Naive thymus-derived CD8-positive, alpha-beta T cell (primary cell): ENCODE results near the gene CCDC102B. TPM values are rescaled to one million over a fixed set of nuclear protein-coding genes. Genes with fewer than 3 reads are reported as not detected.
"Not testable (repeated sequence)": the region's sequence is repeated elsewhere in the genome, so short reads cannot be mapped to it uniquely, and the experiment has no call there.

Experiments used
- ATAC-seq, 2 donors: fragments of 150-1000 bp; cut with Tn5 transposase in 1 of 2; sonication (Bioruptor Pico), chemical (Tn5 transposase) in 1 of 2; 1 replicate in 1 of 2; 2 replicates in 1 of 2; pipeline ENCODE4 v1.10.0; 2021; ENCODE audit warnings: mild to moderate bottlenecking in 2 of 2, moderate library complexity in 2 of 2
- POLR2A ChIA-PET: fragments of 350-600 bp; sonication (Branson Sonifier 250); formaldehyde crosslinking; loops from one replicate; lab custom pipeline; 2021; ENCODE audit warnings: antibody characterized with exemption; lab: Charles Lee
- DNase-seq, 10 donors: peaks; one replicate each; pipeline versions ENCODE4 v3.0.0 to v3.0.0-alpha.2; 2020 to 2022
- H3K27ac Mint-ChIP-seq, 10 donors: one replicate each; pipeline ENCODE4 v1.8.0; 2020 to 2022; ENCODE audit warnings: mild to moderate bottlenecking in 10 of 10, mixed read lengths in 10 of 10, moderate library complexity in 4 of 10, inconsistent platforms in 1 of 10
- H3K27me3 Mint-ChIP-seq, 5 donors: one replicate each; pipeline ENCODE4 v1.8.0; 2021 to 2022; ENCODE audit warnings: mixed read lengths in 5 of 5
- H3K36me3 Mint-ChIP-seq, 3 donors: one replicate each; pipeline ENCODE4 v1.8.0; 2020 to 2022; ENCODE audit warnings: mixed read lengths in 3 of 3, mild to moderate bottlenecking in 2 of 3, inconsistent platforms in 1 of 3
- H3K4me1 Mint-ChIP-seq, 4 donors: one replicate each; pipeline ENCODE4 v1.8.0; 2021 to 2022; ENCODE audit warnings: mixed read lengths in 4 of 4
- H3K4me3 Mint-ChIP-seq, 10 donors: one replicate each; pipeline ENCODE4 v1.8.0; 2020 to 2022; ENCODE audit warnings: mild to moderate bottlenecking in 10 of 10, mixed read lengths in 10 of 10, moderate library complexity in 6 of 10, inconsistent platforms in 1 of 10
- H3K9me3 Mint-ChIP-seq, 9 donors: one replicate each; pipeline ENCODE4 v1.8.0; 2020 to 2022; ENCODE audit warnings: mixed read lengths in 9 of 9, mild to moderate bottlenecking in 3 of 9, inconsistent platforms in 1 of 9, moderate library complexity in 1 of 9
- polyA plus RNA-seq, 3 donors: library from polyadenylated mRNA; unstranded; fragments of 300-500 nt; fragmentation: Illumina TruSeq; gene quantifications; one replicate each; pipeline ENCODE4 v1.2.3, GENCODE V29; 2021
- total RNA-seq, 8 experiments: library from RNA in 2 of 8; stranded (reverse) in 2 of 8; gene quantifications; one replicate each; pipeline ENCODE4 v1.2.3 and lab custom pipeline; 2021 to 2026

CCDC102B gene
- total and polyA plus RNA-seq, 5 experiments from 2014 or later = 6.1 to 9.2 (median 8.1) TPM

DNA sequence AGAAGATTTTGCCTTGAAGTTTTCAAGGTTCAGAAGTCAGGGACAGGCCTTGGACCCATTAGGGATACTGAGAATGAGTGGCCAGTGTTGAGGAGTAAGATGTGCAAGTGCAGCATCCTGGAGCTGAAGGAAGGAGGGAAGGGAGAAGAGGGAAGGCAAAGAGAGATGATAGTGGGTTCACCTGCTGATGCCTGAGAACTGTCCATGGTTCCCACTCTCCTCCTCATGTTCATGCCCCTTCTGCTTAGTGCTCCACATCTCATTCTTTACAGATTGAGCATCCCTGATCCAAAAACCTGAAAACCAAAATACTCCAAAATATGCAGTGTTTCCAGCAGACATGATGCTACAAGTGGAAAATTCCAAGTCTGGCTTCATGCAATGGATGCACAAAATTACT lies 137.8 kb downstream of the CCDC102B start:
- Mint-ChIP-seq H3K4me3 (no peak overlapping the region), H3K27ac (no peak overlapping the region), H3K9me3 (no peaks in the 10 kb centered on the region), H3K4me1 (no peaks in the 10 kb centered on the region), H3K27me3 (no peaks in the 10 kb centered on the region), H3K36me3 (no peaks in the 10 kb centered on the region)
- POLR2A ChIA-PET = no interaction called here
- DNase-seq (no peak), ATAC-seq (no peak)

DNA sequence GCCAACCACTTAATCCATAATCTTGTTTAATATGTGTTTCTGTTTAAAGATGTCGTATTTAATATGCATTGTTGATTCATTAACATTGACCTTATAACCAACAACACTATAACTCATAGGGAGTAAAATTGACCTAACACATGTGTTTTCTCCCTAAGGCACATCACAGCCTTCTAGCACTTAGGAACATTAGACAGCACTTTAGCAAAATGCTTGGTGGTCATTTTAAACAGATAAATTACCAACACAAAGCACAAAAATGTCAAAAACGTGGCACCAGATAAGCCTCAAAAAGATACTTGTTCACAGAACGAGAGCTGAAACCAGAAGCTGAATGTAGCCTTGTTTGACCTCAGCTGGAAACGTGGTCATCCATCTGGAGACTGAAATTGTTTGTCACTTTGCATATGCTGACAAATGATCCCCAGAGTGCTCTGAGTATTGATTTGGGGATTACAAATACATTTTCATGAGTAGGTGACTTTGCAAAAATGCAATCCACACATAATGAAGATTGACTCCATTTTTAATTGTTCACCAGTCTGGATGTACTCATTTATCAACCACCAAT lies 139.2 kb downstream of the CCDC102B start:
- Mint-ChIP-seq H3K27me3 (no peaks in the 10 kb centered on the region), H3K4me1 (no peaks in the 10 kb centered on the region), H3K36me3 (no peaks in the 10 kb centered on the region), H3K27ac (no peak overlapping the region), H3K4me3 (no peak overlapping the region), H3K9me3 (no peaks in the 10 kb centered on the region)
- POLR2A ChIA-PET = no interaction called here
- ATAC-seq (no peak), DNase-seq (no peak)

DNA sequence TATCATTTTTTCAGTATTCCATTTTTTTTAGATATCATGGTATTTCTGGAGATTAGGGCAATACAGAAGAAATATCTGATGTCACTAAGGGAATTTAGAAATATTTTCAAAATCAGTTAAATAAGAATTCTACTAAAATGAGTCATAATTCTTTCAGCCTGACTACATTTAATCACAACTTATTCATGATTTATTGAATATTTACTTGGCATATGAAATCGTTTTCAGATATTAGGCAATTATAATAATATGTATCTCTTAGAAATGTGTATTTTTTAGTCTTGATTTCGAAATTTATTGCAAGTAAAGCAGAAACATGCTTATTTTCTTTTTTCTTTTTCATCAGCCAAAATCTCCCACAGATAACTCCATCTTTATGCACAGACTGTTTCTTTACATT lies 142.2 kb downstream of the CCDC102B start:
- Mint-ChIP-seq H3K9me3 (no peaks in the 10 kb centered on the region), H3K4me1 (no peaks in the 10 kb centered on the region), H3K27ac (no peak overlapping the region), H3K4me3 (no peak overlapping the region), H3K36me3 (no peaks in the 10 kb centered on the region), H3K27me3 (no peaks in the 10 kb centered on the region)
- DNase-seq = no peak
- POLR2A ChIA-PET = no interaction called here
- ATAC-seq = no peak

DNA sequence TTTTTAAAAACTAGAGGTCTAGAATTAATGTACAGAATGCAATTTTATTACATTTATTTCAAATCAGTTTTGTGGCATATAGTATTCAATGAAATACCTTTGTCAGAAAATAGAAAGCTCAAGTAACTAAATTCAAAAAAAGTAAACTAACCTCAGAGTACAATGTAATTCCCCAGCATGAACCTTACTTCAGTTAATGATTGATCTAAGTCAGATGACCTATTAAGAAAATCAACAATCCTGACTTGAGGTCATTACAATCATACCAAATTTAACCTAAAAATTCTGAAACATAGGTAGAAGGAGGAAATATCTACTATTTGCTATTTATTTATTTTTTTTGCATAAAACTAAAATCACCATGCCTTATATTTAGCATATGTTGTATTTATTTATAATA lies 142.9 kb downstream of the CCDC102B start:
- Mint-ChIP-seq H3K27ac (no peak overlapping the region), H3K4me3 (no peak overlapping the region), H3K27me3 (no peaks in the 10 kb centered on the region), H3K36me3 (no peaks in the 10 kb centered on the region), H3K4me1 (no peaks in the 10 kb centered on the region), H3K9me3 (no peaks in the 10 kb centered on the region)
- ATAC-seq = no peak
- no peak for DNase-seq
- POLR2A ChIA-PET = no interaction called here

DNA sequence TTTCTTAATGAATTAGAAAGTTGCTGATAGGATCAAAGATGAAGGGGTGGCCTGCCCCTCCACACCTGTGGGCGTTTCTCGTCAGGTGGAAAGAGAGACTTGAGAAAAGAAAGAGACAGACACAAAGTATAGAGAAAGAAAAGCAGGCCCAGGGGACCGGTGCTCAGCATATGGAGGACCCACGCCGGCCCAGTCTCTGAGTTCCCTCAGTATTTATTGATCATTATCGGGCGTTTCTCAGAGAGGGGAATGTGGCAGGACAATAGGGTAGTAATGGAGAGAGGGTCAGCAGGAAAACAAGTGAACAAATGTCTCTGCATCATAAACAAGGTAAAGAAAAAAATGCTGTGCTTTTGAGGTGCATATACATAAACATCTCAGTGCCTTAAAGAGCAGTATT lies 144.3 kb downstream of the CCDC102B start:
- POLR2A ChIA-PET = no interaction called here
- no peaks in the 10 kb centered on the region for H3K4me1 Mint-ChIP-seq
- H3K27me3 Mint-ChIP-seq = no peaks in the 10 kb centered on the region
- H3K9me3 Mint-ChIP-seq = no peaks in the 10 kb centered on the region
- ATAC-seq = no peak
- H3K36me3 Mint-ChIP-seq = no peaks in the 10 kb centered on the region
- H3K4me3 Mint-ChIP-seq = no peak overlapping the region
- no peak overlapping the region for H3K27ac Mint-ChIP-seq
- no peak for DNase-seq

DNA sequence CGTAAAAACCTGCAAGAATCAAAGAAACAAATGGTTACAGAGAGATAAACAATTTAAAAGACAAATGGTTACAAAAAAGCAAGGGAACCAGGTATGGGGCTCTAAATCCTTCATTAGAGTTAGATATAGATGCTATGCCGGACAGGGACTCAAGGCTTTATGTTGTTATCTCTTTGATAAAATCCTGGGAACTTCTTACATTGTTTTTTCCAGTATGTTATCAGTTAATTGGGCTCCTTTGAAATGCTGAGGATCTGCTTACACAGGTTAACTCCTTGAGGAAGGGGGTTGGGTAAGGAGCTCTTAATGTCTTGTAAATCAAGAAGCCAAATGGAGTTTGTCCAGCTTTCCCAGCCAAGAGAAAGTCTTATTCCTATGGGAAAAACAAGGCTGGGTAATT lies 146.0 kb downstream of the CCDC102B start:
- H3K4me3 Mint-ChIP-seq, H3K4me1 Mint-ChIP-seq, DNase-seq, H3K27me3 Mint-ChIP-seq, POLR2A ChIA-PET, H3K9me3 Mint-ChIP-seq, ATAC-seq, H3K36me3 Mint-ChIP-seq, H3K27ac Mint-ChIP-seq: not testable (repeated sequence)

DNA sequence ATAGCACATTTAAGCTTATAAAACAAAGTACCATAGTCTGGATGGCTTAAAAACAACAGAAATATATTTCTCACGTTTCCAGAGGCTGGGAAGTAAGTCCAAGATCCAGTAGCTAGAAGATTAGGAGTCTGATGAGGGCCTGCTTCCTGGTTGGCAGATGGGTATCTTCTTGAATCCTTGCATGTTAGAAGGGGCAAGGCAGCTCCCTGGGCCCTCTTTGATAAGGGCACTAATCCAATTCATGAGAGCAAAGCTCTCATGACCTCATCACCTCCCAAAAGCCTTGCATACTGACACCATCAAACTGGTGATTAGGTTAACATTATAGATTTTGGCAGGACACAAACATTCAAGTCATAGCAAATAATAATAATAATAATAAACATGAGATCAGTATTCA lies 146.4 kb downstream of the CCDC102B start:
- Mint-ChIP-seq H3K4me3 (no peak overlapping the region), H3K27ac (no peak overlapping the region), H3K27me3 (no peaks in the 10 kb centered on the region), H3K4me1 (no peaks in the 10 kb centered on the region), H3K36me3 (no peaks in the 10 kb centered on the region), H3K9me3 (no peaks in the 10 kb centered on the region)
- DNase-seq (no peak), ATAC-seq (no peak)
- POLR2A ChIA-PET = no interaction called here

DNA sequence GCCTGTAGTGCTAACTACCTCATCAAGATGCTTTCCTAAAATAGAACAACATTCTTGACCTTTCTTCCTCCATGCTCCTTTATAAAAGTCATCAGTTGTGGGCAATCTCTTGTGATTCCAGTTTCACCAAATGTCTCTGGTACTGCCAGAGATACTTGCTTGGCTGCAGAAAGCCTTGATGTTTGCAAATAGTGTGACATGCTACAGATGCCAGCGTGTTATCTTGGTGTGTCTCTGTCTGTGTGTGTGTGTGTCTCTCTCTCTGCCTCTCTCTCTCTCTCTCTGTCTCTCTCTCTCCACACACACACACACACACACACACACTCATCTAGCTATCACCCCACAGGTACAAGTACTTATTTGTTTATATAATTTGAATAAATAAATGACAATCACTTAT lies 146.9 kb downstream of the CCDC102B start:
- H3K27ac Mint-ChIP-seq = no peak overlapping the region
- H3K4me1 Mint-ChIP-seq = no peaks in the 10 kb centered on the region
- H3K9me3 Mint-ChIP-seq = no peaks in the 10 kb centered on the region
- ATAC-seq (no peak), DNase-seq (no peak)
- no peaks in the 10 kb centered on the region for H3K36me3 Mint-ChIP-seq
- POLR2A ChIA-PET = no interaction called here
- H3K27me3 Mint-ChIP-seq = no peaks in the 10 kb centered on the region
- H3K4me3 Mint-ChIP-seq = no peak overlapping the region

DNA sequence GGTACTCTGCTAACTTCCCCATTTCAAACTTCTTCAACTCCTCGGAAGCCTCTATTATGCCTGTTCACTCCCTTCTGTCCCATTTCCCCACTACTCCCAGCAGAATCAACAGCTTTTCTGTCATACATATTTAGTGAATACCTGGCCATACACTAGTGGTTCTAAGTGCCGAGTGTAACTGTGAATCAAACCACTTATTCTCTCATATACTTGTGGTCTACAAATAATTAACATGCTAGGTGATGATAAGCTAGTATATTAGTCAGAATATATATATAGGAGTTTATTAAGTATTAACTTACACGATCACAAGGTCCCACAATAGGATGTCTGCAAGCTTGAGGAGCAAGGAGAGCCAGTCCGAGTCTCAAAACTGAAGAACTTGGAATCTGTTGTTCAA lies 150.7 kb downstream of the CCDC102B start:
- Mint-ChIP-seq H3K9me3 (peaks cover 0 to 9% (median 0%) of the 10 kb centered on the region in 9 donors), H3K4me3 (no peak overlapping the region), H3K4me1 (no peaks in the 10 kb centered on the region), H3K27ac (no peak overlapping the region), H3K36me3 (peaks cover 0 to 3% (median 0%) of the 10 kb centered on the region in 3 donors), H3K27me3 (no peaks in the 10 kb centered on the region)
- ATAC-seq = no peak
- POLR2A ChIA-PET = no interaction called here
- no peak for DNase-seq

DNA sequence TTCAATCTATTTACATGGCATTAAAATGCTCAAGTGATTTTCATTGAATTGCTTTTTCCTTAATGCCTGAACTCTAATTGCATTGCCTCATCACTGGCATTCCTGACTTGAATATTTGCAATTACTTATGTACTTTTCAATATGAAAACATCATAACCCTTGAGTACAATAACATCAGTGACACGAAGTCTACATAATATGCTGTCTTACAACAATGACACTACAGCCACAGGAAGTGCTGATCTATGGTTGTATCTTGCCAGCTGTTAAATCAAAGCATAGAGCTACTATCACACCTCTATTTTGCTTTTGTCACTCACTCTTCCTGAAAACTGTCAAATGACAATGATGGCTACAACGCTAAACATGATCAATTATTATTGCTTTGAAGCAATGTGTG lies 156.9 kb downstream of the CCDC102B start:
- Mint-ChIP-seq H3K27ac (no peak overlapping the region), H3K27me3 (peaks cover 0 to 2% (median 0%) of the 10 kb centered on the region in 5 donors)

DNA sequence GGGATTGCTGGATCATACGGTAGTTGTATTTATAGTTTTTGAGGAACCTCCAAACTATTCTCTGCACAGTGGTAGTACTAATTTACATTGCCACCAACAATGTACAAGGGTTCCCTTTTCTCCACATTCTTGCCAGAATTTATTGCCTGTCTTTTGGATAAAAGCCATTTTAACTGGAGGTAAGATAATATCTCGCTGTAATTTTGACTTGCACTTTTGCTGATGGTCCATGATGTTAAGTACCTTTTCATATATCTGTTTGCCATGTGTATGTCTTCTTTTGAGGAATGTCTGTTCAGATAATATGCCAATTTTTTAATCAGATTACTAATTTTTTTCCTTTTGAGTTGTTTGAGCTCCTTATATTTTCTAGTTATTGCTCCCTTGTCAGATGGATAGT lies 158.8 kb downstream of the CCDC102B start:
- H3K9me3 Mint-ChIP-seq = peaks cover 0 to 9% (median 0%) of the 10 kb centered on the region in 9 donors
- ATAC-seq (no peak), DNase-seq (no peak)
- peaks cover 0 to 3% (median 0%) of the 10 kb centered on the region in 3 donors for H3K36me3 Mint-ChIP-seq
- no peaks in the 10 kb centered on the region for H3K4me1 Mint-ChIP-seq
- H3K27ac Mint-ChIP-seq = no peak overlapping the region
- H3K27me3 Mint-ChIP-seq = peaks cover 0 to 2% (median 0%) of the 10 kb centered on the region in 5 donors
- H3K4me3 Mint-ChIP-seq = no peak overlapping the region
- POLR2A ChIA-PET = no interaction called here

More for the DNA sequence above, 156.9 kb downstream of the CCDC102B start:
- POLR2A ChIA-PET = no interaction called here
- Mint-ChIP-seq H3K9me3 (peaks cover 0 to 9% (median 0%) of the 10 kb centered on the region in 9 donors), H3K4me1 (no peaks in the 10 kb centered on the region), H3K4me3 (no peak overlapping the region), H3K36me3 (peaks cover 0 to 3% (median 0%) of the 10 kb centered on the region in 3 donors)
- DNase-seq (no peak), ATAC-seq (no peak)

DNA sequence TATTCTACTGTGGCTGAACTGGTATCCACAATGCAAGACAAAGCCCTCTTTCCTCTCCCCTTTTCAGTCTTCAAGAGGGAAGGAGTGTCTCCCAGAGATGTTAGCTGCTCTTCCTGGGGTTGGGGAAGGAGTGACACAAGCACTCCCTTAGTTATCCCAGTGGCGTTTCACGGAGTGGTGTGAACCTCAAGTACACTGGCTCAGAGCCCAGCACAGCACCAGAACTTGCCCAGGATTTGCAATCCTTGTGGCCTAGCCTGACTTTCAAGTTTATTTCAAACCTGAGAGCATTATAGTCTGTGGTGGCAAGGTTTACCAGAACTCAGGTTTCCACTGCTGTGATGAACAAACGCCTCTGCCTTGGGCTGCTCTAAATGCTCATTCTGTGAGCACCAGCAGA lies 162.5 kb downstream of the CCDC102B start:
- no peaks in the 10 kb centered on the region for H3K36me3 Mint-ChIP-seq

DNA sequence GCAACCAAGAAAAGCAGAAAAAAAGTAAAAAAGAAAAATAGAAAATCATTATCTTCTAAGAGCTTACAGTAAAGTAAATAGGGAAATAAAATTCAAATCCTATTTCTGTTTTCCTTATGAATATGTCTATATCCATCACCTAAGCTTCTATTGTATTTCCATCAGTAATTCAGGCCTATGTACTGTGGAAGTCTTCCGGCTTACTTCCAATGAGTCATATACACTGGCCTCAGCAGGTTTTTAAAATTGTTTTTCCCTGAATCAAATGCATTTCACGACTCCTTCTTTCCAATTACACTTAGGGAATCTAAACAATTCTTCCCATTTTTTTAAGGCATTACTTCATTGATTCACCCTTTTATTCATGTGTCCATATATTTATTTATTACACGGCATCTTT lies 164.7 kb downstream of the CCDC102B start:
- H3K27ac Mint-ChIP-seq = no peak overlapping the region
- no peak for ATAC-seq
- H3K4me1 Mint-ChIP-seq = no peaks in the 10 kb centered on the region
- POLR2A ChIA-PET = no interaction called here
- no peaks in the 10 kb centered on the region for H3K36me3 Mint-ChIP-seq
- DNase-seq = no peak
- no peaks in the 10 kb centered on the region for H3K9me3 Mint-ChIP-seq
- H3K4me3 Mint-ChIP-seq = no peak overlapping the region
- peaks cover 0 to 2% (median 0%) of the 10 kb centered on the region in 5 donors for H3K27me3 Mint-ChIP-seq

More for the DNA sequence above, 162.5 kb downstream of the CCDC102B start:
- DNase-seq = no peak
- Mint-ChIP-seq H3K4me1 (no peaks in the 10 kb centered on the region), H3K27me3 (peaks cover 0 to 2% (median 0%) of the 10 kb centered on the region in 5 donors), H3K27ac (no peak overlapping the region), H3K4me3 (no peak overlapping the region), H3K9me3 (no peaks in the 10 kb centered on the region)
- POLR2A ChIA-PET = no interaction called here
- no peak for ATAC-seq

DNA sequence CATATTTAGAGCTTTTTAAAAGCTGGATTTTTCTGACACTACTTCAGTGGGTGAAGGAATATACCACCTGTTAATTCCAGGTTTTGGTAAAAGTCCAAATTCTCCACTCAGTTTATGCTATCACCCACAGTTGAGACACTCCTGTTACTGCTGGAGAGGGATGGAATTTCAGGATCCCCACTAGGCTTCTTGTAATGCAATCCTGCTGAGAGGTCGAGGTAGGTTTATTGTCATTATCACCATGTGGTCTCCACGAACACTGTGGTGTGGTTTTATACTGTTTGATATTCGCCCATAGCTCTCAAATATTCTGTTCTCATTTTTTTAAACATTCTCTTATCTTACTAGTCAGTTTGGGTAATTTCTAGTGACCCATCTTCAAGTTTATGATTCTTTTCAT lies 167.9 kb downstream of the CCDC102B start:
- H3K9me3 Mint-ChIP-seq = no peaks in the 10 kb centered on the region
- DNase-seq = no peak
- H3K27me3 Mint-ChIP-seq = no peaks in the 10 kb centered on the region
- no peaks in the 10 kb centered on the region for H3K36me3 Mint-ChIP-seq
- no peaks in the 10 kb centered on the region for H3K4me1 Mint-ChIP-seq
- POLR2A ChIA-PET = no interaction called here
- no peak for ATAC-seq
- no peak overlapping the region for H3K27ac Mint-ChIP-seq
- no peak overlapping the region for H3K4me3 Mint-ChIP-seq
